PC-9 (cell line): ENCODE data around the gene KIF2C. TPM values are rescaled to one million over a fixed set of nuclear protein-coding genes. Genes with fewer than 3 reads are reported as not detected.

Experiments used
- BruUV-seq: library from RNA; stranded (reverse); fragments of 400-500 nt; replicated peaks from 2 replicates; lab custom pipeline; 2021; lab: Mats Ljungman, UMichigan
- CTCF ChIA-PET: fragments of 300-600 bp; sonication (Branson Sonifier 250); formaldehyde crosslinking; loops from one replicate; lab custom pipeline; 2022; ENCODE audit warnings: antibody characterized with exemption; lab: Charles Lee
- POLR2A ChIA-PET: fragments of 300-600 bp; sonication (Branson Sonifier 250); formaldehyde crosslinking; loops from one replicate; lab custom pipeline; 2022; ENCODE audit warnings: antibody characterized with exemption; ENCODE audit not compliant: unreplicated experiment; lab: Charles Lee
- DNase-seq, 2 experiments: peaks; one replicate each; pipeline versions ENCODE4 v3.0.0 to v3.0.0-alpha.2; 2015 to 2022; ENCODE audit warnings: mixed read lengths in 1 of 2
- H2AFZ ChIP-seq: fragments of 200-600 bp; sonication (generic); 2 replicates; pipeline ENCODE4 v1.8.1; 2017; ENCODE audit warnings: antibody characterized with exemption
- H3F3A ChIP-seq: fragments of 200-600 bp; sonication (generic); 2 replicates; pipeline ENCODE4 v1.8.1; 2017; ENCODE audit warnings: antibody characterized with exemption, mild to moderate bottlenecking, low read depth; ENCODE audit not compliant: insufficient read depth
- H3K27ac ChIP-seq: fragments of 200-600 bp; sonication (generic); 2 replicates; pipeline ENCODE4 v1.6.1; 2016; ENCODE audit warnings: mixed run types
- H3K27me3 ChIP-seq: fragments of 200-600 bp; sonication (generic); 2 replicates; pipeline ENCODE4 v1.6.1; 2016; ENCODE audit warnings: low read depth, mixed run types; ENCODE audit not compliant: insufficient read depth
- H3K36me3 ChIP-seq: fragments of 200-600 bp; sonication (generic); 2 replicates; pipeline ENCODE4 v1.6.1; 2016; ENCODE audit warnings: low read depth, mixed run types
- H3K4me1 ChIP-seq: fragments of 200-600 bp; sonication (generic); replicated peaks from 2 replicates; pipeline ENCODE4 v1.6.1; 2016; ENCODE audit warnings: mixed run types; ENCODE audit not compliant: insufficient read depth
- H3K4me2 ChIP-seq: fragments of 200-600 bp; sonication (generic); 2 replicates; pipeline ENCODE4 v1.6.1; 2017; ENCODE audit warnings: mixed run types
- H3K4me3 ChIP-seq: fragments of 200-600 bp; sonication (generic); 2 replicates; pipeline ENCODE4 v1.6.1; 2016; ENCODE audit warnings: mixed run types
- H3K79me2 ChIP-seq: fragments of 200-600 bp; sonication (generic); 2 replicates; pipeline ENCODE4 v1.6.1; 2017; ENCODE audit warnings: low read depth, mixed run types
- H3K9me2 ChIP-seq: fragments of 200-600 bp; sonication (generic); 2 replicates; pipeline ENCODE4 v1.8.1; 2017; ENCODE audit warnings: mild to moderate bottlenecking; ENCODE audit not compliant: insufficient read depth
- H3K9me3 ChIP-seq: fragments of 200-600 bp; sonication (generic); 2 replicates; pipeline ENCODE4 v1.8.1; 2016; ENCODE audit warnings: low read depth; ENCODE audit not compliant: insufficient read depth
- H4K20me1 ChIP-seq: fragments of 200-600 bp; sonication (generic); 2 replicates; pipeline ENCODE4 v1.8.1; 2017; ENCODE audit not compliant: insufficient read depth
- CTCF ChIP-seq: fragments of 200-600 bp; sonication (generic); conservative IDR thresholded peaks from 2 replicates; pipeline ENCODE4 v1.6.1; 2017; ENCODE audit warnings: mixed run types, antibody characterized with exemption, mild to moderate bottlenecking, moderate library complexity
- EZH2 ChIP-seq: fragments of 200-600 bp; sonication (generic); IDR thresholded peaks from 2 replicates; pipeline ENCODE4 v1.8.0; 2017; ENCODE audit warnings: antibody characterized with exemption, low read depth
- intact Hi-C: fragments of 100-400 bp; cut with micrococcal nuclease; formaldehyde crosslinking; loops from one replicate; pipeline ENCODE4 v1.10.0; 2022; ENCODE audit not compliant: unreplicated experiment
- total RNA-seq: library from RNA; stranded (reverse); gene quantifications from 2 replicates; pipeline ENCODE4 v1.2.3, GENCODE V29; 2021

KIF2C gene
- total RNA-seq, 1 experiment from 2014 or later: 119 TPM

- no peak overlapping the region for H2AFZ ChIP-seq
- peaks cover 75% of the 10 kb centered on the region for H3F3A ChIP-seq
- H3K36me3 ChIP-seq: peaks cover 10% of the 10 kb centered on the region; the same call in 1 of the 2 replicates
- TF ChIP-seq CTCF: no peak
- no peak for TF ChIP-seq EZH2
- no peaks in the 10 kb centered on the region for H3K9me2 ChIP-seq
- intact Hi-C loops: loop anchor here (2.0 to 10.0 kb wide), 5 partner anchors 71 to 881 kb away; partner anchors contain the start of genes ARMH1, GPBP1L1, KIF2C and NASP
- no peaks in the 10 kb centered on the region for H3K27me3 ChIP-seq
- peaks cover 41% of the 10 kb centered on the region for H3K79me2 ChIP-seq
- H3K4me3 ChIP-seq: no peak overlapping the region
- peak overlapping the region; percentile 98 for H3K27ac ChIP-seq
- H3K4me1 ChIP-seq: peaks cover 85% of the 10 kb centered on the region
- H3K4me2 ChIP-seq: peak overlapping the region; percentile 11; the same call in 1 of the 2 replicates
- ChIA-PET CTCF (no interaction called here), POLR2A (interaction anchor here (0.6 kb wide), 1 partner anchor 428 kb away, joined by 3 read pairs; no protein-coding TSS in a partner anchor)
- H4K20me1 ChIP-seq: no peaks in the 10 kb centered on the region
- BruUV-seq: no TSS peak
- DNase-seq: no peak
- no peaks in the 10 kb centered on the region for H3K9me3 ChIP-seq
These were observed 65.8 kb downstream of the KIF2C start for GRCh38 chr1:44805311-44806024.

- peaks cover 10% of the 10 kb centered on the region; the same call in 1 of the 2 replicates for H3K36me3 ChIP-seq
- peaks cover 92% of the 10 kb centered on the region for H3K4me1 ChIP-seq
- peak overlapping the region; percentile 70 for H3K4me2 ChIP-seq
- H3F3A ChIP-seq: peaks cover 82% of the 10 kb centered on the region
- POLR2A ChIA-PET: interaction anchor here (0.6 to 0.7 kb wide), 2 partner anchors 31 to 429 kb away, joined by 3 to 9 read pairs; partner anchors contain the start of gene RPS8
- no peak for DNase-seq
- no peaks in the 10 kb centered on the region for H3K9me3 ChIP-seq
- no peaks in the 10 kb centered on the region for H4K20me1 ChIP-seq
- no peak overlapping the region for H2AFZ ChIP-seq
- CTCF ChIA-PET: no interaction called here
- no TSS peak for BruUV-seq
- intact Hi-C loops: loop anchor here (2.0 to 10.0 kb wide), 5 partner anchors 71 to 881 kb away; partner anchors contain the start of genes ARMH1, GPBP1L1, KIF2C and NASP
- peak overlapping the region; percentile 12; the same call in 1 of the 2 replicates for H3K4me3 ChIP-seq
- TF ChIP-seq EZH2 (no peak), CTCF (no peak)
- peaks cover 34% of the 10 kb centered on the region for H3K79me2 ChIP-seq
- no peaks in the 10 kb centered on the region for H3K9me2 ChIP-seq
- no peaks in the 10 kb centered on the region for H3K27me3 ChIP-seq
- peak overlapping the region; percentile 98 for H3K27ac ChIP-seq
These were observed 66.5 kb downstream of the KIF2C start for GRCh38 chr1:44806025-44806703.

GRCh38 chr1:44806704-44807363, 67.2 kb downstream of the KIF2C start, which contains the start of gene DYNLT4:
TSS of gene DYNLT4 (minus strand) at chr1:44807351. CDS start at chr1:44806668, 683 bp downstream.
- no peaks in the 10 kb centered on the region for H3K27me3 ChIP-seq
- BruUV-seq: TSS peak; percentile 84
- no peak for TF ChIP-seq EZH2
- no peak for TF ChIP-seq CTCF
- CTCF ChIA-PET: no interaction called here
- H2AFZ ChIP-seq: no peak within 1 kb of the TSS
- POLR2A ChIA-PET: interaction anchor here (0.7 to 1.2 kb wide), 2 partner anchors 12 to 32 kb away, joined by 5 to 9 read pairs; partner anchors contain the start of gene RPS8
- intact Hi-C loops: loop anchor here (2.0 to 10.0 kb wide), 5 partner anchors 72 to 880 kb away; partner anchors contain the start of genes ARMH1, GPBP1L1, KIF2C and NASP
- peak within 1 kb of the TSS; percentile 30; the same call in 1 of the 2 replicates for H3K4me3 ChIP-seq
- peak within 1 kb of the TSS; percentile 98 for H3K27ac ChIP-seq
- H3F3A ChIP-seq: peaks cover 87% of the 10 kb centered on the region
- DNase-seq: no peak
- H3K4me1 ChIP-seq: peaks cover 98% of the 10 kb centered on the region
- no peaks in the 10 kb centered on the region for H4K20me1 ChIP-seq
- no peaks in the 10 kb centered on the region for H3K9me2 ChIP-seq
- H3K4me2 ChIP-seq: peak within 1 kb of the TSS; percentile 70
- peaks cover 10% of the 10 kb centered on the region; the same call in 1 of the 2 replicates for H3K36me3 ChIP-seq
- peaks cover 28% of the 10 kb centered on the region for H3K79me2 ChIP-seq
- no peaks in the 10 kb centered on the region for H3K9me3 ChIP-seq
